MCF 10A (cell line): ENCODE results near the gene BMP6. TPM values are rescaled to one million over a fixed set of nuclear protein-coding genes. Genes with fewer than 3 reads are reported as not detected.

Experiments
- BruUV-seq: library from RNA; stranded (reverse); fragments of 400-500 nt; replicated peaks from 2 replicates; lab custom pipeline; 2021; lab: Mats Ljungman, UMichigan
- CTCF ChIA-PET: fragments of 300-600 bp; sonication (Branson Sonifier 250); formaldehyde crosslinking; extraction: SDS; loops from one replicate; lab custom pipeline; 2021; ENCODE audit warnings: antibody characterized with exemption, inconsistent platforms; lab: Yijun Ruan, JAX
- POLR2A ChIA-PET: fragments of 300-600, 350-650 bp; sonication (Branson Sonifier 250); formaldehyde crosslinking; extraction: SDS; loops from one replicate; lab custom pipeline; 2020; ENCODE audit warnings: antibody characterized with exemption, inconsistent platforms; lab: Yijun Ruan, JAX
- DNase-seq: peaks from one replicate; pipeline ENCODE4 v3.0.0-alpha.2; 2018; ENCODE audit not compliant: unreplicated experiment
- H3K27ac Mint-ChIP-seq: one replicate; pipeline ENCODE4 v1.8.0; 2022; ENCODE audit warnings: mild to moderate bottlenecking, low read depth, mixed read lengths; ENCODE audit not compliant: unreplicated experiment
- H3K27me3 Mint-ChIP-seq: one replicate; pipeline ENCODE4 v1.8.0; 2022; ENCODE audit warnings: mixed read lengths; ENCODE audit not compliant: insufficient read depth, unreplicated experiment
- H3K36me3 Mint-ChIP-seq: one replicate; pipeline ENCODE4 v1.8.0; 2022; ENCODE audit warnings: mild to moderate bottlenecking, moderate library complexity, mixed read lengths; ENCODE audit not compliant: insufficient read depth, unreplicated experiment
- H3K4me1 Mint-ChIP-seq: one replicate; pipeline ENCODE4 v1.8.0; 2022; ENCODE audit warnings: mixed read lengths; ENCODE audit not compliant: insufficient read depth, unreplicated experiment
- H3K4me3 Mint-ChIP-seq: one replicate; pipeline ENCODE4 v1.8.0; 2022; ENCODE audit warnings: mild to moderate bottlenecking, moderate library complexity, mixed read lengths; ENCODE audit not compliant: unreplicated experiment
- H3K9me3 Mint-ChIP-seq: one replicate; pipeline ENCODE4 v1.8.0; 2022; ENCODE audit warnings: mixed read lengths; ENCODE audit not compliant: unreplicated experiment
- CTCF ChIP-seq: fragments of 200-600 bp; IDR thresholded peaks from one replicate; pipeline ENCODE4 v1.8.0; 2022; ENCODE audit warnings: antibody characterized with exemption, mild to moderate bottlenecking; ENCODE audit not compliant: unreplicated experiment
- intact Hi-C: fragments of 100-400 bp; cut with micrococcal nuclease; formaldehyde crosslinking; loops from 2 replicates; pipeline ENCODE4 v1.14.1; 2022
- total RNA-seq: library from RNA; stranded (reverse); gene quantifications from 2 replicates; pipeline ENCODE4 v1.2.3, GENCODE V29; 2022

The BMP6 gene
- total RNA-seq, 1 experiment from 2014 or later = 0.12 TPM

GRCh38 chr6:7893342-7893741 lies 167.4 kb downstream of the BMP6 start:
- no peak overlapping the region for H3K4me3 Mint-ChIP-seq
- CTCF ChIA-PET = interaction anchor here (1.1 kb wide), 1 partner anchor 166 kb away, joined by 3 read pairs; no protein-coding TSS in a partner anchor
- no peaks in the 10 kb centered on the region for H3K9me3 Mint-ChIP-seq
- intact Hi-C loops = no loop called here
- TF ChIP-seq CTCF = no peak
- DNase-seq = no peak
- H3K4me1 Mint-ChIP-seq = no peaks in the 10 kb centered on the region
- no peak overlapping the region for H3K27ac Mint-ChIP-seq
- peaks cover 80% of the 10 kb centered on the region for H3K36me3 Mint-ChIP-seq
- no peaks in the 10 kb centered on the region for H3K27me3 Mint-ChIP-seq
- BruUV-seq = no TSS peak
- POLR2A ChIA-PET = no interaction called here

- Mint-ChIP-seq H3K27ac (no peak overlapping the region), H3K4me3 (no peak overlapping the region), H3K4me1 (no peaks in the 10 kb centered on the region), H3K36me3 (peaks cover 88% of the 10 kb centered on the region), H3K9me3 (no peaks in the 10 kb centered on the region), H3K27me3 (no peaks in the 10 kb centered on the region)
- ChIA-PET CTCF (interaction anchor here (1.1 kb wide), 1 partner anchor 12 kb away, joined by 4 read pairs; no protein-coding TSS in a partner anchor), POLR2A (no interaction called here)
- no peak for DNase-seq
- intact Hi-C loops = no loop called here
- no TSS peak for BruUV-seq
- TF ChIP-seq CTCF = no peak
Observed at GRCh38 chr6:7894262-7895124, 168.6 kb downstream of the BMP6 start.

- no peak overlapping the region for H3K27ac Mint-ChIP-seq
- POLR2A ChIA-PET = interaction anchor here (0.8 kb wide), 1 partner anchor 13 kb away, joined by 3 read pairs; no protein-coding TSS in a partner anchor
- no peaks in the 10 kb centered on the region for H3K9me3 Mint-ChIP-seq
- no peaks in the 10 kb centered on the region for H3K27me3 Mint-ChIP-seq
- intact Hi-C loops = no loop called here
- DNase-seq = no peak
- no peak for TF ChIP-seq CTCF
- CTCF ChIA-PET = interaction anchor here (0.6 to 1.1 kb wide), 2 partner anchors 12 to 1958 kb away, joined by 4 read pairs; no protein-coding TSS in a partner anchor
- BruUV-seq = no TSS peak
- no peak overlapping the region for H3K4me3 Mint-ChIP-seq
- peaks cover 88% of the 10 kb centered on the region for H3K36me3 Mint-ChIP-seq
- H3K4me1 Mint-ChIP-seq = no peaks in the 10 kb centered on the region
Observed at GRCh38 chr6:7895125-7895423, 169.2 kb downstream of the BMP6 start.

- no peaks in the 10 kb centered on the region for H3K9me3 Mint-ChIP-seq
- CTCF ChIA-PET = interaction anchor here (0.8 kb wide), 1 partner anchor 8 kb away, joined by 3 read pairs; no protein-coding TSS in a partner anchor
- intact Hi-C loops = no loop called here
- TF ChIP-seq CTCF = no peak
- no TSS peak for BruUV-seq
- peaks cover 91% of the 10 kb centered on the region for H3K36me3 Mint-ChIP-seq
- H3K4me3 Mint-ChIP-seq = no peak overlapping the region
- no peak overlapping the region for H3K27ac Mint-ChIP-seq
- POLR2A ChIA-PET = interaction anchor here (1.0 kb wide), 1 partner anchor 10 kb away, joined by 8 read pairs; no protein-coding TSS in a partner anchor
- H3K4me1 Mint-ChIP-seq = no peaks in the 10 kb centered on the region
- no peak for DNase-seq
- H3K27me3 Mint-ChIP-seq = no peaks in the 10 kb centered on the region
Observed at GRCh38 chr6:7896465-7896987, 170.6 kb downstream of the BMP6 start.
